A549 (cell line): ENCODE measurements around the gene BRD3OS. TPM values are rescaled to one million over a fixed set of nuclear protein-coding genes. Genes with fewer than 3 reads are reported as not detected.

Experiments used
- ATAC-seq, 2 experiments: fragments of 200-7000 bp in 1 of 2; fragments of >200 bp in 1 of 2; cut with Nextera tagmentation in 1 of 2; cut with Tn5 transposase in 1 of 2; 3 replicates each; pipeline versions ENCODE4 v1.8.0 to v1.9.1; 2018 to 2020; ENCODE audit warnings: mild to moderate bottlenecking in 1 of 2, moderate library complexity in 1 of 2
- CTCF ChIA-PET: fragments of 300-600 bp; sonication (Branson Sonifier 250); formaldehyde crosslinking; extraction: SDS; loops from one replicate; lab custom pipeline; 2021; ENCODE audit warnings: antibody characterized with exemption, inconsistent platforms; lab: Yijun Ruan, JAX
- POLR2A ChIA-PET: fragments of 350-600 bp; formaldehyde crosslinking; extraction: SDS; loops from one replicate; lab custom pipeline; 2021; ENCODE audit warnings: antibody characterized with exemption, inconsistent platforms; lab: Yijun Ruan, JAX
- DNase-seq, 2 experiments: peaks; one replicate each; pipeline versions ENCODE4 v3.0.0 to v3.0.0-alpha.2; 2011 to 2016; ENCODE audit warnings: low read depth in 1 of 2, low spot score in 1 of 2
- FAIRE-seq: peaks from 2 replicates; lab custom pipeline; 2011; peaks lifted over from hg19 to GRCh38; lab: Jason Lieb, UNC
- H3K27ac ChIP-seq, 2 experiments: fragments of >200 bp; sonication (Bioruptor Twin); formaldehyde crosslinking; 3 replicates each; pipeline ENCODE4 v1.5.1; 2016 to 2017
- H3K4me1 ChIP-seq: fragments of >200 bp; sonication (Bioruptor Twin); formaldehyde crosslinking; 3 replicates; pipeline ENCODE4 v1.6.1; 2016
- H3K4me2 ChIP-seq: fragments of >200 bp; sonication (Bioruptor Twin); formaldehyde crosslinking; 3 replicates; pipeline ENCODE4 v1.6.1; 2016
- H3K4me3 ChIP-seq: fragments of >200 bp; sonication (Bioruptor Twin); formaldehyde crosslinking; 3 replicates; pipeline ENCODE4 v1.5.1; 2016
- H3K9me3 ChIP-seq: fragments of >200 bp; sonication (Bioruptor Twin); formaldehyde crosslinking; 3 replicates; pipeline ENCODE4 v1.6.1; 2016
- ESRRA ChIP-seq: fragments of 150-350 bp; IDR thresholded peaks from 2 replicates; pipeline ENCODE4 v1.6.1; 2014; ENCODE audit warnings: mild to moderate bottlenecking, low read length, borderline replicate concordance
- FOSB ChIP-seq: fragments of 250-450 bp; sonication (Bioruptor Pico); IDR thresholded peaks from 2 replicates; pipeline ENCODE4 v1.5.0; 2020; ENCODE audit warnings: mild to moderate bottlenecking, moderate library complexity
- FOSL2 ChIP-seq, 2 experiments: fragments of 450-650 bp in 1 of 2; fragments of >200 bp in 1 of 2; sonication (Bioruptor Twin) in 1 of 2; formaldehyde crosslinking; IDR thresholded peaks; 2 replicates each; pipeline versions ENCODE4 v1.5.0 to v1.6.1; 2016 to 2020; ENCODE audit warnings: mild to moderate bottlenecking in 1 of 2, moderate library complexity in 1 of 2
- GATA3 ChIP-seq: IDR thresholded peaks from 2 replicates; pipeline ENCODE4 v1.6.1; 2012; ENCODE audit warnings: borderline replicate concordance
- HMGXB4 ChIP-seq: fragments of 250-450 bp; sonication (Bioruptor Pico); IDR thresholded peaks from 2 replicates; pipeline ENCODE4 v1.5.0; 2021; ENCODE audit warnings: mild to moderate bottlenecking, moderate library complexity, borderline replicate concordance
- JUN ChIP-seq, 2 experiments: fragments of >200 bp; sonication (Bioruptor Twin); formaldehyde crosslinking; IDR thresholded peaks; 2 replicates in 1 of 2; 3 replicates in 1 of 2; pipeline ENCODE4 v1.6.1; 2016 to 2017
- MYC ChIP-seq: IDR thresholded peaks from 2 replicates; pipeline ENCODE4 v1.6.1; 2012; ENCODE audit warnings: mild to moderate bottlenecking, inconsistent platforms, low read length, improper control_type of control experiment, borderline replicate concordance
- NFE2L2 ChIP-seq: fragments of 150-350 bp; conservative IDR thresholded peaks from 2 replicates; pipeline ENCODE4 v1.6.1; 2014; ENCODE audit warnings: low read length
- NPAS2 ChIP-seq: fragments of 250-450 bp; sonication (Bioruptor Pico); IDR thresholded peaks from 2 replicates; pipeline ENCODE4 v1.8.0; 2022; ENCODE audit warnings: mild to moderate bottlenecking, moderate library complexity, borderline replicate concordance
- POLR2AphosphoS2 ChIP-seq: conservative IDR thresholded peaks from 2 replicates; pipeline ENCODE4 v1.6.1; 2012; ENCODE audit warnings: low read length, improper control_type of control experiment, inconsistent platforms
- RCOR1 ChIP-seq: fragments of 150-350 bp; IDR thresholded peaks from 2 replicates; pipeline ENCODE4 v1.6.1; 2014; ENCODE audit warnings: antibody characterized with exemption, low read length, low read depth
- RFX5 ChIP-seq: fragments of 450-650 bp; IDR thresholded peaks from 2 replicates; pipeline ENCODE4 v1.7.1; 2014; ENCODE audit warnings: antibody characterized with exemption, mild to moderate bottlenecking, moderate library complexity
- SMC3 ChIP-seq: fragments of >200 bp; sonication (Bioruptor Twin); formaldehyde crosslinking; IDR thresholded peaks from 3 replicates; pipeline ENCODE4 v1.6.1; 2018; ENCODE audit warnings: inconsistent platforms
- TFCP2L1 ChIP-seq: fragments of 250-450 bp; sonication (Bioruptor Pico); IDR thresholded peaks from 2 replicates; pipeline ENCODE4 v1.5.0; 2021; ENCODE audit warnings: mild to moderate bottlenecking
- ZC3H11A ChIP-seq: fragments of 450-650 bp; IDR thresholded peaks from 2 replicates; pipeline ENCODE4 v1.6.1; 2014; ENCODE audit warnings: antibody characterized with exemption, mild to moderate bottlenecking
- ZFP36 ChIP-seq: fragments of 450-650 bp; IDR thresholded peaks from 2 replicates; pipeline ENCODE4 v1.6.1; 2014; ENCODE audit warnings: borderline replicate concordance; ENCODE audit not compliant: partially characterized antibody
- WGBS: methylation state at CpG from one replicate; pipeline ENCODE4 v1.1.6; 2017; ENCODE audit errors: missing lambda C conversion rate; 5-methylcytosine and 5-hydroxymethylcytosine counted together
- polyA plus RNA-seq, 4 experiments: library from polyadenylated mRNA; depleted of rRNA in 3 of 4; stranded (reverse); fragments of >200 nt; fragmentation: RNase III in 1 of 4; extraction: RNeasy Plus Mini Kit Qiagen cat#74134 plus additional on column Dnase treatment in 1 of 4; gene quantifications; 2 replicates in 3 of 4; 3 replicates in 1 of 4; pipeline ENCODE4 v1.2.3, GENCODE V29; 2011 to 2017
- TF ChIP-seq, protein P1 (sequence below): fragments of 450-650 bp; IDR thresholded peaks from 2 replicates; pipeline ENCODE4 v1.6.1; 2014; ENCODE audit warnings: antibody characterized with exemption
- TF ChIP-seq, protein P2 (sequence below): fragments of 150-350 bp; IDR thresholded peaks from 2 replicates; pipeline ENCODE4 v1.6.1; 2014; ENCODE audit warnings: low read depth, mild to moderate bottlenecking, low read length
- TF ChIP-seq, protein P3 (sequence below): fragments of 200-600 bp; sonication (generic); IDR thresholded peaks from 2 replicates; pipeline ENCODE4 v1.6.1; 2016; ENCODE audit warnings: antibody characterized with exemption, mild to moderate bottlenecking, moderate library complexity

BRD3OS gene
- polyA plus RNA-seq, 2 of the 4 experiments (the other 2 are of a cell fraction): 10.4 to 10.8 TPM

DNA sequence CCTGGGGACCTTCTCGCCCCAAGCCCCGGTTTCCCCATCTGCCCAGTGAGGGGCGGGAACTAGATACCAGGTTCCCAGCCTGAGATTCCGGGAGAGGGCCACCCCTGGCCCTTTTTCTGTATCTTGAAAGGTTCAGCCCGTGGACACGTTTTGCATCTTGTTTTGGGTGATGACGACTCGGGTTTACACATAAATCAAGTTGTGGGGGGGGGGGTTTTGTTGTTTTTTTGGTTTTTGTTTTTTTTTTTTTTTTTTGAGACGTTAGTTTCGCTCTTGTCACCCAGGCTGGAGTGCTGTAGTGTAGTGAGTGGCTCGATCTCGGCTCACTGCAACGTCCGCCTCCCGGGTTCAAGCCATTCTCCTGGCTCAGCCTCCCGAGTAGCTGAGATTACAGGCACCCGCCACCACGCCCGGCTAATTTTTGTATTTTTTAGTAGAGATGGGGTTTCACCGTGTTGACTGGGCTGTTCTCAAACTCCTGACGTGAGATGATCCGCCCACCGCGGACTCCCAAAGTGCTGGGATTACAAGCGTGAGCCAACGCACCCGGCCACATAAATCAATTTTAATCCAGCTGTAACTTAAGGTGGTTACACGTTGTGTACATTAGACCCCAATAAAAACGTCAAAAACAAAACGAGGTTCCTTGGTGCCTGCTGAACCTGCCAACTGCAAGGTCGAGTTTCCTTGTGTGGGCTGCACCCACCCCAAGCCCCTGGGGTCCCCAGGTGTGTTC is 43.6 kb downstream of the BRD3OS start:
- ChIA-PET POLR2A (interaction anchor here (0.6 to 0.7 kb wide), 2 partner anchors 366 to 410 kb away, joined by 4 to 14 read pairs; no protein-coding TSS in a partner anchor), CTCF (interaction anchor here (0.7 to 1.1 kb wide), 3 partner anchors 11 to 67 kb away, joined by 3 to 4 read pairs (median 3); partner anchors contain the start of gene WDR5)
- no peaks in the 10 kb centered on the region for H3K9me3 ChIP-seq
- H3K4me2 ChIP-seq: peak overlapping the region; percentile 91
- TF ChIP-seq NFE2L2 (no peak), NPAS2 (no peak), ZFP36 (no peak), JUN (IDR thresholded peaks at IDR 0.05) (no peak), ZC3H11A (no peak), MYC (no peak), FOSL2 (IDR thresholded peaks at IDR 0.05) (no peak), FOSL2 (CRISPR knock-in tag; IDR thresholded peaks at IDR 0.05) (no peak), FOSB (CRISPR knock-in tag) (no peak), GATA3 (no peak), POLR2AphosphoS2 (no peak), ESRRA (no peak), HMGXB4 (CRISPR knock-in tag) (no peak), RFX5 (no peak), TFCP2L1 (CRISPR knock-in tag) (no peak), RCOR1 (no peak), SMC3 (no peak)
- TF ChIP-seq, protein P1, sequence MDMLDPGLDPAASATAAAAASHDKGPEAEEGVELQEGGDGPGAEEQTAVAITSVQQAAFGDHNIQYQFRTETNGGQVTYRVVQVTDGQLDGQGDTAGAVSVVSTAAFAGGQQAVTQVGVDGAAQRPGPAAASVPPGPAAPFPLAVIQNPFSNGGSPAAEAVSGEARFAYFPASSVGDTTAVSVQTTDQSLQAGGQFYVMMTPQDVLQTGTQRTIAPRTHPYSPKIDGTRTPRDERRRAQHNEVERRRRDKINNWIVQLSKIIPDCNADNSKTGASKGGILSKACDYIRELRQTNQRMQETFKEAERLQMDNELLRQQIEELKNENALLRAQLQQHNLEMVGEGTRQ: no peak
- TF ChIP-seq, protein P2, sequence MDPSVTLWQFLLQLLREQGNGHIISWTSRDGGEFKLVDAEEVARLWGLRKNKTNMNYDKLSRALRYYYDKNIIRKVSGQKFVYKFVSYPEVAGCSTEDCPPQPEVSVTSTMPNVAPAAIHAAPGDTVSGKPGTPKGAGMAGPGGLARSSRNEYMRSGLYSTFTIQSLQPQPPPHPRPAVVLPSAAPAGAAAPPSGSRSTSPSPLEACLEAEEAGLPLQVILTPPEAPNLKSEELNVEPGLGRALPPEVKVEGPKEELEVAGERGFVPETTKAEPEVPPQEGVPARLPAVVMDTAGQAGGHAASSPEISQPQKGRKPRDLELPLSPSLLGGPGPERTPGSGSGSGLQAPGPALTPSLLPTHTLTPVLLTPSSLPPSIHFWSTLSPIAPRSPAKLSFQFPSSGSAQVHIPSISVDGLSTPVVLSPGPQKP: no peak
- TF ChIP-seq, protein P3, sequence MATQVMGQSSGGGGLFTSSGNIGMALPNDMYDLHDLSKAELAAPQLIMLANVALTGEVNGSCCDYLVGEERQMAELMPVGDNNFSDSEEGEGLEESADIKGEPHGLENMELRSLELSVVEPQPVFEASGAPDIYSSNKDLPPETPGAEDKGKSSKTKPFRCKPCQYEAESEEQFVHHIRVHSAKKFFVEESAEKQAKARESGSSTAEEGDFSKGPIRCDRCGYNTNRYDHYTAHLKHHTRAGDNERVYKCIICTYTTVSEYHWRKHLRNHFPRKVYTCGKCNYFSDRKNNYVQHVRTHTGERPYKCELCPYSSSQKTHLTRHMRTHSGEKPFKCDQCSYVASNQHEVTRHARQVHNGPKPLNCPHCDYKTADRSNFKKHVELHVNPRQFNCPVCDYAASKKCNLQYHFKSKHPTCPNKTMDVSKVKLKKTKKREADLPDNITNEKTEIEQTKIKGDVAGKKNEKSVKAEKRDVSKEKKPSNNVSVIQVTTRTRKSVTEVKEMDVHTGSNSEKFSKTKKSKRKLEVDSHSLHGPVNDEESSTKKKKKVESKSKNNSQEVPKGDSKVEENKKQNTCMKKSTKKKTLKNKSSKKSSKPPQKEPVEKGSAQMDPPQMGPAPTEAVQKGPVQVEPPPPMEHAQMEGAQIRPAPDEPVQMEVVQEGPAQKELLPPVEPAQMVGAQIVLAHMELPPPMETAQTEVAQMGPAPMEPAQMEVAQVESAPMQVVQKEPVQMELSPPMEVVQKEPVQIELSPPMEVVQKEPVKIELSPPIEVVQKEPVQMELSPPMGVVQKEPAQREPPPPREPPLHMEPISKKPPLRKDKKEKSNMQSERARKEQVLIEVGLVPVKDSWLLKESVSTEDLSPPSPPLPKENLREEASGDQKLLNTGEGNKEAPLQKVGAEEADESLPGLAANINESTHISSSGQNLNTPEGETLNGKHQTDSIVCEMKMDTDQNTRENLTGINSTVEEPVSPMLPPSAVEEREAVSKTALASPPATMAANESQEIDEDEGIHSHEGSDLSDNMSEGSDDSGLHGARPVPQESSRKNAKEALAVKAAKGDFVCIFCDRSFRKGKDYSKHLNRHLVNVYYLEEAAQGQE: no peak
- peak overlapping the region; percentile 83 for H3K4me3 ChIP-seq
- H3K4me1 ChIP-seq: peaks cover 10% of the 10 kb centered on the region
- peak overlapping the region; percentile 91 to 100 for H3K27ac ChIP-seq
- FAIRE-seq: no peak
- DNase-seq: no peak
- WGBS: 9% methylated on average over 30 of the region's 31 CpGs
- peak in 1 of 2 experiments; percentile 54; a peak in 4 of 6 replicates for ATAC-seq
